ENCODE data around the gene PC. TPM values are rescaled to one million over a fixed set of nuclear protein-coding genes. Genes with fewer than 3 reads are reported as not detected.

The PC gene
- total RNA-seq, 4 donors from 2014 or later: 154 to 535 (median 195) TPM

GRCh38 chr11:66904981-66905521 lies 53.1 kb downstream of the PC start:
- TF ChIP-seq CTCF (IDR thresholded peaks at IDR 0.05; ENCODE audit: low read depth): no peak

GRCh38 chr11:66904561-66904960 lies 53.6 kb downstream of the PC start:
- TF ChIP-seq CTCF (IDR thresholded peaks at IDR 0.05; ENCODE audit: low read depth): no peak

- TF ChIP-seq CTCF (IDR thresholded peaks at IDR 0.05; ENCODE audit: low read depth): no peak
Measured at GRCh38 chr11:66904055-66904454, 54.1 kb downstream of the PC start.

- no peak for TF ChIP-seq CTCF (IDR thresholded peaks at IDR 0.05; ENCODE audit: low read depth)
Measured at GRCh38 chr11:66902486-66903177, 55.6 kb downstream of the PC start.

GRCh38 chr11:66901964-66902390 lies 56.2 kb downstream of the PC start:
- TF ChIP-seq CTCF (IDR thresholded peaks at IDR 0.05; ENCODE audit: low read depth): no peak

GRCh38 chr11:66894141-66894540 lies 64.0 kb downstream of the PC start:
- no peak for TF ChIP-seq CTCF (IDR thresholded peaks at IDR 0.05; ENCODE audit: low read depth)

- no peak for TF ChIP-seq CTCF (IDR thresholded peaks at IDR 0.05; ENCODE audit: low read depth)
Measured at GRCh38 chr11:66892911-66893310, 65.3 kb downstream of the PC start.

All from subcutaneous adipose tissue (tissue), 4 donors.